ENCODE results near the gene CATSPER4.

The CATSPER4 gene

DNA sequence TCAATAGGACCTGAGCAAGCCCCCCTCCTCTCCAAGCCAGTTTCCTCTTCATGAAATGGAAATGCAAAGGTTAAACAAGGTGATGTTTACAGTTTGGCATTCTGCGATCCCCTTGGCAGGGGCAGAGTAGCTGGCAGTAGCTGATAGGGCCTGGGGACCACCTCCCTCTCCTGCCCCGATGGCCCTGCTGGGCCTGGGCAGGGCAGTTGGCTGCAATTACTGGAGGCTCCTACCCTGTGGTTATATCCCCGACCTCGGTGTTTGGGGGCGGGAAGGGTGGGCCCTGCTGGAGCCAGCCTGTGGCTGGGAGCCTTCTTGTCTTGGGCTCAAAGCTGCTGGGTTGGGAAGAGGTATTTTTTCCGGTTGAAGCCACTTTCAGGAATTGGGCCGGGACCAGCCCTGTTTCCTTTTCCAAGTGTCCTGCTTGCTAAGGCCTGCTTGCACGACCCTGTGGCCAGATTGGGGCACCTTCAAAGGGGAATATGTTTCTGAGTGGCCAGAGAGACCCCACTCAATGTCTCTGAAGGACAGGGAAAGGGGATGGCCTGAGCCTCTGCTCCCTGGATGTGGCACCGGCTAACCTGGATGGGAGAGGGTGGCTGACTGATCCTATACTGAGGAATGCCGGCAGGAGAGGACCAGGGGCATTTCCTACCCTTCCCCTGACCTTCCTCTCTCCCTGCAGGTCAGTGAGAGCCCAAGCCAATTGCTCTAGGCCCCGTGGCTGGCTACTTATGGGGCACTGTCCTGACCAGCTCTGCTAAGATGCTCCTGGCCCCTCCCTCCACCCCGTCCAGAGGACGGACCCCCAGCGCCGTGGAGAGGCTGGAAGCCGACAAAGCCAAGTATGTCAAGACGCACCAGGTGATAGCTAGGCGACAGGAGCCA is 29.6 kb upstream of the CATSPER4 start:
- TF ChIP-seq, protein P1, sequence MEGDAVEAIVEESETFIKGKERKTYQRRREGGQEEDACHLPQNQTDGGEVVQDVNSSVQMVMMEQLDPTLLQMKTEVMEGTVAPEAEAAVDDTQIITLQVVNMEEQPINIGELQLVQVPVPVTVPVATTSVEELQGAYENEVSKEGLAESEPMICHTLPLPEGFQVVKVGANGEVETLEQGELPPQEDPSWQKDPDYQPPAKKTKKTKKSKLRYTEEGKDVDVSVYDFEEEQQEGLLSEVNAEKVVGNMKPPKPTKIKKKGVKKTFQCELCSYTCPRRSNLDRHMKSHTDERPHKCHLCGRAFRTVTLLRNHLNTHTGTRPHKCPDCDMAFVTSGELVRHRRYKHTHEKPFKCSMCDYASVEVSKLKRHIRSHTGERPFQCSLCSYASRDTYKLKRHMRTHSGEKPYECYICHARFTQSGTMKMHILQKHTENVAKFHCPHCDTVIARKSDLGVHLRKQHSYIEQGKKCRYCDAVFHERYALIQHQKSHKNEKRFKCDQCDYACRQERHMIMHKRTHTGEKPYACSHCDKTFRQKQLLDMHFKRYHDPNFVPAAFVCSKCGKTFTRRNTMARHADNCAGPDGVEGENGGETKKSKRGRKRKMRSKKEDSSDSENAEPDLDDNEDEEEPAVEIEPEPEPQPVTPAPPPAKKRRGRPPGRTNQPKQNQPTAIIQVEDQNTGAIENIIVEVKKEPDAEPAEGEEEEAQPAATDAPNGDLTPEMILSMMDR (conservative IDR thresholded peaks at IDR 0.05; ENCODE audit: low read depth, low read length) = no peak
- DNase-seq (ENCODE audit: low read depth) = no peak
- peak overlapping the region; percentile 42 for H3K4me3 ChIP-seq (ENCODE audit: low read depth, low read length)

DNA sequence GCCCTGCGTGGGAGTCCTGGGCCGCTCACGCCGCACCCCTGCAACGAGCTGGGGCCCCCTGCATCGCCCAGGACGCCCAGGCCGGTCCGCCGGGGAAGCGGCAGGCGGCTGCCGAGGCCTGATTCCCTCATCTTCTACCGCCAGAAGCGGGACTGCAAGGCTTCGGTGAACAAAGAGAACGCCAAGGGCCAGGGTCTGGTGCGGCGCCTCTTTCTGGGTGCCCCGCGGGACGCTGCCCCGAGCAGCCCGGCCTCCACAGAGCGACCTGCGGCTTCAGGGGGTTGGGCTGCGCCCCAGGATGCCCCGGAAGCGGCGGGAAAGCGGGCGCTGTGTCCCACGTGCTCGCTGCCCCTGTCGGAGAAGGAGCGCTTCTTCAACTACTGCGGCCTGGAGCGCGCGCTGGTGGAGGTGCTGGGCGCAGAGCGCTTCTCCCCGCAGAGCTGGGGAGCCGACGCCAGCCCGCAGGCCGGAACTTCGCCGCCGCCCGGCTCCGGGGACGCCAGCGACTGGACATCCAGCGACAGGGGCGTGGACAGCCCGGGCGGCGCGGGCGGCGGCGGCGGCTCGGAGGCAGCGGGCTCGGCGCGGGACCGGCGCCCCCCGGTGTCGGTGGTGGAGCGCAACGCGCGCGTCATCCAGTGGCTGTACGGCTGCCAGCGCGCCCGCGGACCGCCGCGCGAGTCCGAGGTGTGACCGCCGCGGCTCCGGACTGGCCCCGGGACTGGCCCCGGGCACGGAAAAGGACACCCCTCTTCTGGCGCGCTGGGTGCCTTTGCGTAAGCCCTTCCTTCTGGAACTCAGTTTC is 28.8 kb upstream of the CATSPER4 start:
- TF ChIP-seq, protein P1 (conservative IDR thresholded peaks at IDR 0.05; ENCODE audit: low read depth, low read length) = no peak
- H3K4me3 ChIP-seq (ENCODE audit: low read depth, low read length) = peak overlapping the region; percentile 42
- peak; percentile 55 for DNase-seq (ENCODE audit: low read depth)

DNA sequence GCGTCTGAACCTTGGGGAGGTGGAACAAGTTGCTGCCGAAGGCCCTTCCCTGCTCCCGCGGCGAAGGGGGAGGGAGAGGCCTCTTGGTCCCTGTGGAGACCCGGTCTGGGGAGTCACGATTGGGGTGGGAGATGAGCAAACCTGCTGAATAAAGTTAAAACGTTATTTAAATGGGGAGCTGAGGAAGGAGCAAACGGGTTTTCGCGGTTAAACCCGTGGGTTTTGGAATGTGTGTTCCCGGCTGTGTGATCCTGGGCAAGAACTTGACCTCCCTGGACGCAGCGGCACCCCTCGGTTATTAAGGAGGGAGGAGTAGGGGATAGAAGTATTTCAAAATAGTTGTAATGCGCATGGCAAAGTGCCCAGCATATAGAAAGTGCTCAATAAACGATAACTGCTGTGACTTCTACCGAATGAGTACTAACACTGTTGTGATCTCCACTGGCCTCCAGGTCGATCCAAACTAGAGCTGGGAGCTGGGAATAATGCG is 28.1 kb upstream of the CATSPER4 start:
- H3K4me3 ChIP-seq (ENCODE audit: low read depth, low read length) = peak overlapping the region; percentile 42
- DNase-seq (ENCODE audit: low read depth) = no peak

DNA sequence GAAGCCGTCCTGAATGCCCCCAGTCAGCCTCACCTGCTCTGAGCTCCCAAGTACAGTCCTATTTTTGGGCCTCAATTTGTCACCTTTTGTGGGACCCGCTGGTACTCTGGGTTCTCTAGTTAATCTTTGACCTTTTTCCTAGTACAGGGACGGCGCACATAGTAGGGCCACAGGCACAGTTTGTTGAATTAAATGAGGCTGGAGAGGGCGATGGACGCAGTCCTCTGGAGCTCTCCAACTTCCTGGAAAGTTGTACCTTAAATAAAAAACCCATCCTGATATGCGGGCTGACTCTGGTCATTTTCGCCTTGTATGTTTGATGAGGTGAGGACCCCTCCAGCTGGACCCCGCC is 26.7 kb upstream of the CATSPER4 start:
- no peak for DNase-seq (ENCODE audit: low read depth)
- no peak overlapping the region for H3K4me3 ChIP-seq (ENCODE audit: low read depth, low read length)
- TF ChIP-seq, protein P1 (conservative IDR thresholded peaks at IDR 0.05; ENCODE audit: low read depth, low read length) = no peak

More for the DNA sequence above, 28.1 kb upstream of the CATSPER4 start:
- TF ChIP-seq, protein P1 (conservative IDR thresholded peaks at IDR 0.05; ENCODE audit: low read depth, low read length) = no peak

DNA sequence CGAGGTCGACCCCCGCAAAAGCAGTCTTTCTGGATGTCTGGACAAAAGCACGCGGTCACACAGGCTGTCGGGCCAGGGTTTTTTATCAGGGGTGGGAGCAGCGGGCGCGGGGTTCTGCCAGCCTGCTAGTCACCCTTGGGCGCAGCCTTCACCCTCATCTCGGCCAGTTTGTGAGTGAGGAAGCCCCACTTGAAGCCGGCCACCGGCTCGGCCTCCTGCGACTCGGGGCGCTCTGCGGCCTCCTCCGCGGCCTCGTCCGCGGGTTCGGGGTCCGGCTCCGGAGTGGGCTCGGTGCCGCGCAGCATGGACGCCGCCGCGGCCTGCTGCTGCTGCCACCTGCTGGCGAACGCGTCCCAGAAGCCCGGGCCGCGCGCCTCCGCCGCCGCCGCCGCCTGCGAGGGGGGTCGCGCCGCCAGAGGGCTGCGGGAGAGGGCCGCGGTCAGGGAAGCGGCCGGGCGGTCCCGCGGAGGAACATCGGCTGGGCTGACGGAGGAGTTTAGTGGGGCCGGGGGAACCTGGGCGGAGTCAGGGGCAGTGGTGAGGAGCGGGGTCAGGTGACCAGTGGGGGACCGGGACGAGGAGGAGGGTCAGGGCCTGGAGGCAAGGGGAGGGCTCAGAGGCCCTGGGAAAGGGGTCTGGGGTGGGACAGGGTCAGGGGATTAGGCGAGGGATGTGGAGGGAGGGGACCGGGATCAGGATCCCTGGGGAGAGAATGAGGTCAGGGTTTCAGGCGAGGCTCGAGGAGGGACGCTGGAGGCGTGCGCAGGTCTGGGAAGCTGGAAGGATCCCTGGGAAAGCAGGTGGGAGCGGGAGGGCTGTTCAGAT is 26.2 kb upstream of the CATSPER4 start:
- TF ChIP-seq, protein P1 (conservative IDR thresholded peaks at IDR 0.05; ENCODE audit: low read depth, low read length) = peak; percentile 39
- peak overlapping the region; percentile 44 for H3K4me3 ChIP-seq (ENCODE audit: low read depth, low read length)
- DNase-seq (ENCODE audit: low read depth) = no peak
